RPMI7951 (cell line): ENCODE measurements around the gene KCNMA1. TPM values are rescaled to one million over a fixed set of nuclear protein-coding genes. Genes with fewer than 3 reads are reported as not detected.
"Not testable (repeated sequence)": the region's sequence is repeated elsewhere in the genome, so short reads cannot be mapped to it uniquely, and the experiment has no call there.

ENCODE experiments used
- DNase-seq: peaks from one replicate; pipeline ENCODE4 v3.0.0-alpha.2; 2012; ENCODE audit warnings: low read depth
- total RNA-seq: library from RNA; depleted of rRNA; stranded (reverse); fragments of >200 nt; shearing (Covaris generic); gene quantifications from 2 replicates; pipeline ENCODE4 v1.2.3, GENCODE V29; 2014

The KCNMA1 gene
- total RNA-seq, 1 experiment from 2014 or later: 47.7 TPM

- DNase-seq: not testable (repeated sequence)
Observed at GRCh38 chr10:77339872-77340271, 297.7 kb downstream of the KCNMA1 start.

- no peak for DNase-seq
Observed at GRCh38 chr10:77339166-77339565, 298.4 kb downstream of the KCNMA1 start.

- DNase-seq: no peak
Observed at GRCh38 chr10:77338143-77338542, 299.5 kb downstream of the KCNMA1 start.

GRCh38 chr10:77334501-77334900, 303.1 kb downstream of the KCNMA1 start:
- no peak for DNase-seq

- DNase-seq: no peak
Observed at GRCh38 chr10:77333610-77334340, 303.8 kb downstream of the KCNMA1 start.

GRCh38 chr10:77332256-77332655, 305.4 kb downstream of the KCNMA1 start:
- no peak for DNase-seq

GRCh38 chr10:77328272-77328816, 309.3 kb downstream of the KCNMA1 start:
- no peak for DNase-seq

GRCh38 chr10:77325233-77325537, 312.4 kb downstream of the KCNMA1 start:
- no peak for DNase-seq

GRCh38 chr10:77321838-77322237, 315.8 kb downstream of the KCNMA1 start:
- DNase-seq: peak; percentile 66

GRCh38 chr10:77320971-77321471, 316.6 kb downstream of the KCNMA1 start:
- DNase-seq: peak; percentile 81

GRCh38 chr10:77319557-77319956, 318.1 kb downstream of the KCNMA1 start:
- peak; percentile 64 for DNase-seq

GRCh38 chr10:77318739-77319138, 318.9 kb downstream of the KCNMA1 start:
- DNase-seq: no peak

GRCh38 chr10:77317221-77317620, 320.4 kb downstream of the KCNMA1 start:
- DNase-seq: no peak

- DNase-seq: no peak
Observed at GRCh38 chr10:77315496-77316129, 322.0 kb downstream of the KCNMA1 start.

- DNase-seq: no peak
Observed at GRCh38 chr10:77313066-77313750, 324.4 kb downstream of the KCNMA1 start.

- no peak for DNase-seq
Observed at GRCh38 chr10:77311186-77311585, 326.4 kb downstream of the KCNMA1 start.

GRCh38 chr10:77310288-77310840, 327.2 kb downstream of the KCNMA1 start:
- no peak for DNase-seq

GRCh38 chr10:77309509-77309908, 328.1 kb downstream of the KCNMA1 start:
- no peak for DNase-seq

- no peak for DNase-seq
Observed at GRCh38 chr10:77309092-77309491, 328.5 kb downstream of the KCNMA1 start.

GRCh38 chr10:77308084-77308732, 329.4 kb downstream of the KCNMA1 start:
- no peak for DNase-seq

GRCh38 chr10:77306666-77307065, 330.9 kb downstream of the KCNMA1 start:
- no peak for DNase-seq
